Upper lobe of left lung (tissue), 4 donors: ENCODE results near the gene CSF2RB.

Source experiments
- CTCF ChIP-seq, 6 experiments: fragments of 450-650 bp in 4 of 6; fragments of 200-600 bp in 2 of 6; sonication (generic) in 2 of 6; IDR thresholded peaks; one replicate each; pipeline ENCODE4 v1.5.1; 2016 to 2019; ENCODE audit warnings: antibody characterized with exemption in 6 of 6
- EP300 ChIP-seq, 4 donors: sonication (generic); formaldehyde crosslinking; IDR thresholded peaks; one replicate each; pipeline ENCODE4 v1.5.1; 2017; ENCODE audit warnings: antibody characterized with exemption in 4 of 4, control low read depth in 2 of 4
- POLR2A ChIP-seq, 4 donors: fragments of 450-650 bp; IDR thresholded peaks; one replicate each; pipeline ENCODE4 v1.5.1; 2016 to 2017; ENCODE audit warnings: antibody characterized with exemption in 4 of 4, mild to moderate bottlenecking in 2 of 4
- POLR2AphosphoS5 ChIP-seq, 2 donors: sonication (generic); formaldehyde crosslinking; IDR thresholded peaks; one replicate each; pipeline ENCODE4 v1.5.1; 2017; ENCODE audit warnings: antibody characterized with exemption in 2 of 2

DNA sequence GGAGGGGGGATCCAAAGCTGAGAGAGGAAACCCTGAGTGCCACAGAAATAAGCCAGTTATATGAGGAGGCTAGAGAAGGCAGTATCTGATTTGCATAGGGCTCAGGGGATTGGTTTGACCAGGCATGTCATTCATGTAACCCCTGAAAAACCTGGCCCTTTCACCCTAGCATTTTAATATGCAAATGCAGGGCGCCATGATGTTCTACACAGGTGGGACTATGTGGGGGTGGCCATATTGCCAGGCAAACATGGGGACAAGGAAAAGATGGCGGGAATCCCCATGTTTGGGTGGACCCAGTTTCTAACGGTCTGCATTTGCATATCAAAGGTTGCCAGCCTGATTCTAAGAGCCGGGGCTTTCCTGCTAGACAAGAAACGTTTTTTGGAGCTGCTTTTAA lies 27.2 kb downstream of the CSF2RB start:
- TF ChIP-seq CTCF (IDR thresholded peaks at IDR 0.05) (no peak), POLR2AphosphoS5 (IDR thresholded peaks at IDR 0.05) (no peak), POLR2A (IDR thresholded peaks at IDR 0.05) (no peak), EP300 (IDR thresholded peaks at IDR 0.05) (no peak)
